Right atrium auricular region (tissue), 2 donors: ENCODE measurements around the gene RNF214. TPM values are rescaled to one million over a fixed set of nuclear protein-coding genes. Genes with fewer than 3 reads are reported as not detected.

ENCODE experiments used
- DNase-seq: peaks from one replicate; pipeline ENCODE4 v3.0.0-alpha.2; 2019; ENCODE audit warnings: low spot score
- H3K27ac ChIP-seq, 2 donors: fragments of 200-600 bp; sonication (generic); 1 replicate in 1 of 2; 2 replicates in 1 of 2; pipeline ENCODE4 v1.5.1; 2016 to 2019
- H3K27me3 ChIP-seq, 2 donors: fragments of 200-600 bp; sonication (generic); one replicate each; pipeline versions ENCODE4 v1.5.1 to v1.6.0; 2017 to 2019
- H3K36me3 ChIP-seq: fragments of 200-600 bp; sonication (generic); one replicate; pipeline ENCODE4 v1.5.1; 2016
- H3K4me1 ChIP-seq, 2 donors: fragments of 200-600 bp; sonication (generic); one replicate each; pipeline versions ENCODE4 v1.5.1 to v1.6.0; 2017 to 2019
- H3K4me3 ChIP-seq, 2 donors: fragments of 200-600 bp; sonication (generic); 1 replicate in 1 of 2; 2 replicates in 1 of 2; pipeline ENCODE4 v1.5.1; 2017 to 2019; ENCODE audit warnings: mild to moderate bottlenecking in 1 of 2, moderate library complexity in 1 of 2
- H3K9me3 ChIP-seq, 2 donors: fragments of 200-600 bp; sonication (generic); one replicate each; pipeline ENCODE4 v1.5.1; 2019
- CTCF ChIP-seq, 2 donors: fragments of 200-600 bp; sonication (generic); IDR thresholded peaks; one replicate each; pipeline ENCODE4 v1.5.1; 2019; ENCODE audit warnings: antibody characterized with exemption in 2 of 2
- total RNA-seq, 2 donors: library from RNA; depleted of rRNA; stranded (reverse); fragments of >200 nt; gene quantifications; one replicate each; pipeline ENCODE4 v1.1.0, GENCODE V29; 2016

RNF214 gene
- total RNA-seq, 2 donors from 2014 or later, result 11.0 to 11.5 TPM

GRCh38 chr11:117281159-117281558, 48.7 kb downstream of the RNF214 start:
- H3K4me1 ChIP-seq, result no peaks in the 10 kb centered on the region
- no peak overlapping the region for H3K27ac ChIP-seq
- no peak overlapping the region for H3K4me3 ChIP-seq
- TF ChIP-seq CTCF (IDR thresholded peaks at IDR 0.05), result no peak
- no peaks in the 10 kb centered on the region for H3K9me3 ChIP-seq
- H3K27me3 ChIP-seq, result no peaks in the 10 kb centered on the region
- no peak for DNase-seq
- H3K36me3 ChIP-seq, result peaks cover 55% of the 10 kb centered on the region

- no peaks in the 10 kb centered on the region for H3K27me3 ChIP-seq
- no peak overlapping the region for H3K4me3 ChIP-seq
- no peak for DNase-seq
- no peaks in the 10 kb centered on the region for H3K4me1 ChIP-seq
- H3K36me3 ChIP-seq, result peaks cover 60% of the 10 kb centered on the region
- TF ChIP-seq CTCF (IDR thresholded peaks at IDR 0.05), result no peak
- H3K9me3 ChIP-seq, result no peaks in the 10 kb centered on the region
- H3K27ac ChIP-seq, result no peak overlapping the region
Observed at GRCh38 chr11:117281869-117282268, 49.4 kb downstream of the RNF214 start.

GRCh38 chr11:117282956-117283355, 50.5 kb downstream of the RNF214 start:
- H3K27ac ChIP-seq, result no peak overlapping the region
- no peaks in the 10 kb centered on the region for H3K27me3 ChIP-seq
- DNase-seq, result no peak
- peaks cover 61% of the 10 kb centered on the region for H3K36me3 ChIP-seq
- TF ChIP-seq CTCF (IDR thresholded peaks at IDR 0.05), result no peak
- no peaks in the 10 kb centered on the region for H3K9me3 ChIP-seq
- no peaks in the 10 kb centered on the region for H3K4me1 ChIP-seq
- H3K4me3 ChIP-seq, result no peak overlapping the region

- Histone ChIP-seq H3K9me3 (no peaks in the 10 kb centered on the region), H3K4me3 (no peak overlapping the region), H3K36me3 (peaks cover 61% of the 10 kb centered on the region), H3K27me3 (no peaks in the 10 kb centered on the region), H3K27ac (no peak overlapping the region), H3K4me1 (no peaks in the 10 kb centered on the region)
- no peak for DNase-seq
- TF ChIP-seq CTCF (IDR thresholded peaks at IDR 0.05), result no peak
Observed at GRCh38 chr11:117284053-117284452, 51.6 kb downstream of the RNF214 start.

GRCh38 chr11:117286588-117286987, 54.1 kb downstream of the RNF214 start:
- no peak for DNase-seq
- peaks cover 74% of the 10 kb centered on the region for H3K36me3 ChIP-seq

More at GRCh38 chr11:117286588-117286987, 54.1 kb downstream of the RNF214 start:
- Histone ChIP-seq H3K9me3 (no peaks in the 10 kb centered on the region), H3K4me1 (no peaks in the 10 kb centered on the region), H3K27me3 (no peaks in the 10 kb centered on the region), H3K27ac (no peak overlapping the region), H3K4me3 (no peak overlapping the region)
- TF ChIP-seq CTCF (IDR thresholded peaks at IDR 0.05), result no peak
